HPDE6-E6E7 (cell line): Measurements from ENCODE around the gene SF1.
A peak's percentile ranks its signal among the peaks of the same experiment; 100 is the strongest.

ENCODE experiments used
- DNase-seq: peaks from one replicate; pipeline ENCODE4 v3.0.0; 2011; ENCODE audit warnings: missing footprints; ENCODE audit errors: extremely low spot score

The SF1 gene

GRCh38 chr11:64745189-64745520, 33.2 kb downstream of the SF1 start:
- no peak for DNase-seq

DNA sequence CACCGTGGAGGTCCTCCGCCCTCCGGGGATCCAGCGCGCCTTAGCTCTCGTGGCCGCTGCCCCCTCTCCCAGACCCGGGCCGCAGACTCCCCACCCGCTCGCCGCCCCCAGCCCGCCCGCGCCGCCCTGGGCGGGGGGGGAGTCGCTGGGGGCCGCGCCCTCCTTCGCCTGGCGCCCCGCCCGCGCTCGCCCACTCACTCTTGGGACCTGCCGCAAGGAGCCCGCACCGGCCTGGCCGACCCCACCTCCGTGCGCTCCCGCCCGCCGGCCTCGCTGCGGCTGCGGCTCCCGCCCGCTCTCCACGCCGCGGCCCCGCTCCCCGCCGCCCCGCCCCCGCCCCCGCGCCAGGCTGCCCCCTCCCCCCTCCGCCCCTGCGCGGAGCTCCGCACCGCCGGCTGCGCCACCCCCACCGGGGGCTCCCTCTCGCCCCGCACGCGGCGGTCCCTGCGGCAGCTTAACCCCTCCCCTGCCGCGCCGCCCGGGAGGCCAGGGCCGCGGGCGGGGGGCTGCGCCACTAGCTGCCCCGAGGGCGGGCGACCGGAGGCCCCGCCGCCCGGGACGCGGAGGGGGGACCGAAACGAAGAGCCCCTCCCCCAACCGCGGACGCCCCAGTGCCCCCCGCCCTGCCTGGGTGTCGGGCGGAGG, 33.7 kb downstream of the SF1 start:
- DNase-seq: no peak

- DNase-seq: no peak
These were observed 34.5 kb downstream of the SF1 start, which contains the start of gene RASGRP2 for GRCh38 chr11:64743591-64744543. Gene RASGRP2 (minus strand): TSS chr11:64744142. CDS start chr11:64742866, 1,276 bp downstream.

DNA sequence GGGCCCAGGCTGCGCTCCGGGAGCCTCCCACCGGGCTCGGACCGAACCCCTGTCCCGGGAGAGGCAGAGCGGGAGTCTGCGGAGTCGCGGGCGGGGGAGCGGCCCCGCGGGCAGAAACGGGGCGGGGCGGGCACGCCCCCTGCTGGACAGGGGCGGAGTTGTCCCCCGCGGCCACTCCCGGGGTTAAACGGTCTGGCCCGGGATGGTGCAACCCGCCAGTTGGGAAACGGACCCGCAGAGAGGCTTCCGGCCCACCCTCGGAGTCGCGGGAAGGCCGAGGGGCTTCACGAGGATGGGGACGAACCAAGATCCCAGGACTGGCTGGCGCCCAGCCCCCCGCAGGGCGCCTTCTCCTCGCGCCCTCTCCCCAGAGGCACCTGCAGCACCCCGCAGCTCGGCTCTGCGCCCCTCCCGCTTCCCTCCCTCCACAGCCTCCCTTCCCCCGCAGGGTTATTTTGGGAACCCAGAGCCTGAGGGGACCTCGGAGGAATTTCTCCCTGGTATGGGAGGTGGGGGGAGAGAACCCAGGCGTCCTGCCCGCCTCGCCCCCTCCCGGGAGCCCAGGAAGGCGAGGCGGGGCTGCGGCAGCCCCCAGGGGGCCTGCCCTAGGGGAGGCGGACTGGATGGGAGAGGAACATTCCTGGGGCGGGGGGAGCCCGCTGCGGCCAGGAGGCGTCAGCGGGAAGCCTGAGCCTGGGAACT, 35.3 kb downstream of the SF1 start:
- DNase-seq: peak; percentile 69

DNA sequence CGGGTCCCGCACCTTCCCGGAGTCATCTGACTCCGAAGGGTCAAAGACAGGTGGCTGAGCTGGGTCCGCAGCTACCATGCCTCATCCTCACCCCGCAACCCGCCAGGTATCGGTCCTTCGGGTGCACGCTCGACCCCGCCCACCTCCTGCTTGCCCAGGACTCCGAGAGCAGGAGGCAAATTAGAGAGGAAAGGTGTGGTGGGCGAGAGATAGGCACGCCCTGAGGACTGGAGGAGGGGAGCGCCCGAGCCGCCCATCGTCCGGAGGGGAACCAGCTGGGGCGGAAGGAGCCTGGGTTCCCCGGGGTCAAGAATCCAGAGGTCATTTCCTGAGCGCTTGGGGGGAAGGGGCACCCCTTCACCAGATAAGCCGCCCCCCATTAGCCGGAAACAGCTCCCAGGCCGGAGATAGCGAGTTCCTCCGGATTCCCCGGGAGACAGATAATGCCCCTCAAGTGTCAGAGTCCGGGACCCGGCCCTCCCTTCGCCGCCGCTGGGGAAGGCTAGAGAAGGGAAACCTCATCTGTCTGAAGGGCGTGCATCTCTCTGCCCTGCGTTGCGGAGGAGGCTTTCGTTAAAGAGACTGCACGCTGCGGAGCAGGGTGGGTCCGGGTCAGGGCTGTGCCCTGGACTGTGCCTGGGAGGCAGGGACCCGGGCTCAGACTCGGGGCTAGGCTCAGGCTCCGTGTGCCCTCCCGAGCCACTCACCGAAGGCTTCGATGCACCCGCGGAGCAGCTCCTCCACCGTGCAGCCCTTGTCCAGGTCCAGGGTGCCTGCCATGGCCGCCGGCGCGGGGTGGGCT, 36.1 kb downstream of the SF1 start:
- DNase-seq: no peak

DNA sequence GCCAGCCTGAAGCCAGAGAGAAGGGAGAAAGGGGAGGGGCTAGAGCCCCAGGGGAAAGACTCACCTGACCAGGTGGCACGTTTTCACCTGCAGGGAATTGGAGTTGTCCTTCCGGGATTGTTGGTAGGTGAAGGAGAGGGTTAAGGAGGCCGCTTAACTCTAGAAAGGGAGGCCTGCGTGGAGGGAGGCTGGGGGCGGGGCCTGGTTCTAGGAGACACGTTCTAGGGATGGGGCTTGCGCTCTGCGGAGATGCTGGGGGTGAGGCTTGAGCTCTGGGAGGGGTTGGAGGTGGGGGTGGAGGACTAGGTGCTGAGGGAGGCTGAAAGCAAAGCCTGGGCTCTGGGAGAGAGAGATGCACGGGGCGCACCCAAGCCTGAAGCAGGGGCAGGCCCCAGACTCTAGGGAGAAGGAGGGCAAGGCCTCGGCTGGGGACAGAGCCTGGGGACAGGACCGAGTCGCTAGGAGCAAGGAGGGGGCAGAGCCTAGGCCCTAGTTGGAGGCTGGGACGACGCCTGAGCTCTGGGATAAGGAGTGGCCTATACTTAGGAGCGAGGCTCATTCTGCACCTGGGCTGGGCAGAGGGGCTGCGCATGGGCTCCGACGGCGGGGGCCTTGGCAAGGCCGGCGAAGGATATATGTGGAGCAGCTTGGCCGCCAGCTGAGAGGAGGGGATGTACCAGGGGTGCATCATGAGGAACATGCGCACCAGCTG, 36.8 kb downstream of the SF1 start:
- DNase-seq: no peak

GRCh38 chr11:64739871-64740270, 38.5 kb downstream of the SF1 start:
- DNase-seq: no peak

DNA sequence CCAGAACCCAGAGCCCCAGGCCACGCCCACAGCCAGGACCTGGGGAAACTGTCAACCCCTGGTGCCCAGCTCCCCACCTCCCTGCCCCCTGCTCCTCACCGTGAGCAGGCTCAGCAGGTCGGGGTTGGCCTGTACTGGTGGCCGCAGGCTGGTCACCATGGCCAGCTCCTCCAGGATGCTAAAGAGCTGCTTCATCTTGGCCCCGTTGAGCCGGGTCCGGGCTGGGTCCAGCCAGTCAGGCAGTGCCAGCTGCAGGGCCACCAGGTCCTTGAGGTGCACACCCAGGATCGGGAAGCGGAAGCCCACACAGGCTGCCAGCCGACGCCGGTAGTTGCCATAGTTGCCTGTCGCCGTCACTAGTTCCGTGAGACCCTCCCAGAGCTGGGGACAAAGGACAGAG, 41.7 kb downstream of the SF1 start:
- DNase-seq: no peak

- no peak for DNase-seq
These were observed 42.5 kb downstream of the SF1 start for GRCh38 chr11:64735725-64736259.

DNA sequence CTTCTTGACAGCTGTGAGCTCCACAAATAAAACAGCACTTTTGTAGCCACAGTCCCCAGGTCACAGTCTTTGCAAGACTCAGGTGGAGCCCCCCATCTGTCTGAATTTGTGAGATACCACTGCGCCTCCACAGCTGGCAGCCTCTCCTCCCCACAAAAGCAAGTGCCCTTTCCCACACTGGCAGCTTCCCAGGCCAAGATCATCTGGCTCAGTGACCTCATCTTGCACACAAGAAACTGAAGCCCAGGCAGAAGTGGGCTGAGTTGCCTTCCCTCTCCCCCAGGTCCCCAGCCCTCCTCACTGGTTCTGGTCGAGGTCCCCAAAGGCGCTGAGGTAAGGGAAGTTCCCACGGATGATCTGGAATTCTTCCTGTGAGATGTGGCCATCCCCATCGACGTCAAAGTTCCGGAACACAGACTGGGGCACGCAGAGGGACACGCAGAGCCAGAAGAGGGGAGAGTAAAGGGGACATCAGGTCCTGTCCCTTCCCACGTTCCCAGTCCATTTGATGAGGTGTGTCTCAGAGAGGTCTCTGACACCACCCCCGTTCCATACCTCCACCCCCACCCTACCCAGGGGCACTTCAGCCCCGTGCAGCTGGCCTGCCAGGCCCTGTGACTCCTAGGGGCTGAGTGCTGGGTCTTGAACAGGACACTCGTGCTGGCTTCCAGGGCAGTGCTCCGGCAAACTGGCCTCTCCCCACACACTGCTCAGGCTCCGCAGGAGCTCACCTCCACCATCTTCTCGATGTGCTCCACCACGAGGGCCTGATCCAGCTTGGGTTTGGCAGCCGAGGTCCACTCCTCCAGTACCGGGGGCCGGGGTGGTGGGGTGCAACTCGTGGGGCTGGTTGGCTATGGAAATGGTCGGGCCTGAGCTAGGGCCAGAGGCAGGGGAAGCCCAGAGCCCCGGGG, 43.3 kb downstream of the SF1 start:
- no peak for DNase-seq

DNA sequence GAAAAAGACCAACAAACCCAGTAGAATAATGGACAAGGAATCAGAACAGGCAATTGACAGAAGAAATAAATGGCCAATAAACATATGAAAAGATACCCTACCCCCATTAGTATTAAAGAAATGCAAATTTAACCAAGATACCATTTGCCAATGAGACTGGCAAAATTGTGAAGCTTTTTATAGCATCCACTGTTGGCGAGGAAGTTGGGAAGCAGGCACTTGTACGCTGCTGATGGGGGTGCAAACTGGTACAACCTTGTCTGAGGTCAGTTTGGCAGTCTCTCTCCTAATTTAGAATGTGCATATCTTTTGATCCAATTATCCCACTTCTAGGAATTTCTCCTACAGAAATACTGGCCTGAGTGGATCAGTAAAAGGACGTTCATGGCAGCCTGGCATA, 46.7 kb downstream of the SF1 start:
- DNase-seq: no peak

- DNase-seq: no peak
These were observed 48.4 kb downstream of the SF1 start for GRCh38 chr11:64729851-64730382.

DNA sequence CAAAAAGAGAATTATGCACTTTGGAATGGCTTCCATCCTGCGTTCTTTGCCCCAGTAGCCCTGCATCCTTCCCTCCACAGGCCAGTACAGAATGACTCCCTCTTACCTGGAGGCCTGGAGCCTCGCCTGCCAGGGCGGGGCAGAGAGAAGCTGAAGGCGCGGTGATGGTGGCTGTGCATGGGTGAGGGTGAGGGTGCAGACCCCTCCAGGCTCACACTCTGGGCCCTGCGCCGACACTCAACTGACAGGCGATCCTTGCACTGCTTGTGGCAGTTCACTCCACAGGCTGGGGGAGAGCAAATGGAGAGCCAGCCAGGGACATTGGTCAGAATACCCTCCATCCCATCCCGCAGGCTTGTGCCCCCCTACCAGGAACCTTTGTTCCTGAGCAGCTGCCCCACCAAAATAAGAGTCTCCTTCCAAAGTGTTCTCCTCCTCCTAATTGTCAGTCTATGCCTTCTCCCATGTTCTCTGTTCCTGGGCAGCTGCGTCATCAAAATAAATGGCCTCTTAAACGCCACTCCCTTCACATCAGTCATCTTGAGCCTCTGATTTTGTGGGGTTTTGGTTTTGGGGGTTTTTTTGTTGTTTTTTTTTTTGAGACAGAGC, 49.5 kb downstream of the SF1 start:
- no peak for DNase-seq

DNA sequence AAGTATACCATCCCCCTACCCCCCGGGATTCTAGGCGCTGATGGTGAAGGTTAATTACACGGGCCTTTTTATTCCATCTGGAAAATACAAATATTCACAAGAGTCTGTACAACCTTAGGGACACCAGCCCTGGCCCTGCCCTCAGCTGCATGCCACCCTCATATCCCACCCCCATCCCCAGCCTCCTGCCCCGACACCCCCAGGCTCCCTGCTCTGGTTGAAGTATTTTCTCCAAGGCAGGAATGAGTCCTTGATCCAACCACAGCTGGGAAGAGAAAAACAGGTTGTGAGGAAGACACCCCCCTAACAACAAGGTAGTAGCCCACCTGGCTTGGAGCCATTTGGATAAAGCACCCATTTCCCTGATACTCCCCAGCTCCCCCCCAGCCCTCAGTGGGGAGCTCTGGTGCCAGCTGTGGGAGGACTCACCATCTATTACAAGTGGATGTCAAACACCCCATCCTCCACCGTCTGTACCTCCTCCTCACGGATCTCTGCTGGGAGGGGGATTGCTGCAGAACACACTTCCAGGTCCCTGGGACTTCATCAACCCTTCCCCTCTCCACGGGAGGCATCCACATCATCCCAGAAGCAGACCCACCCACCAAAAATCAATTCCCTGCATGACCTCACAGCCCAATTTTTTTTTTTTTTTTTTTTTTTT, 51.3 kb downstream of the SF1 start:
- no peak for DNase-seq

GRCh38 chr11:64726211-64726641, 52.1 kb downstream of the SF1 start:
- no peak for DNase-seq

- no peak for DNase-seq
These were observed 53.3 kb downstream of the SF1 start for GRCh38 chr11:64724863-64725532.

- DNase-seq: no peak
These were observed 54.2 kb downstream of the SF1 start for GRCh38 chr11:64723907-64724862.
